ENCODE measurements around the gene NDUFS2.
"Not testable (repeated sequence)": the region's sequence is repeated elsewhere in the genome, so short reads cannot be mapped to it uniquely, and the experiment has no call there.

Gene NDUFS2

GRCh38 chr1:161242313-161242712 lies 40.1 kb downstream of the NDUFS2 start:
- H3K9me3 ChIP-seq (ENCODE audit: control insufficient read depth, low read length) = no peaks in the 10 kb centered on the region

DNA sequence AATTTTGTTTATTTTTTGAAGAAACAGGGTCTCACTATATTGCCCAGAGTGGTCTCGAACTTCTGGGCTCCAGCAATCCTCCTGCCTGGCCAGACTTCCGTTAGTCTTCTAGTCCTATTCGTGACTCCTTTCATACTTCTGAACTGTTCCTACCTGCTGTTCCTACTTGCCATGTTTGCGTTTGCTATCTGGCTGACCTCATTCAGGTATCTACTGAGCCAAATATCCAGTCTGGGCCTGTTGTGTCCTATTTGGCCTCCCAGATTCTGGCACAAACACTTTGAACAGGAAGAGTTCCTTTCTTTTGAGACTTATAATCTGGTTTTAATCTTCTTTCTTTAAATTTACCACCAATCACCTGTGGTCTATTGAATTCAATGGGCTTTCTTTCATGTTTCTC lies 42.7 kb downstream of the NDUFS2 start:
- Histone ChIP-seq H3K4me3 (ENCODE audit: low read length) (no peak overlapping the region), H3K9ac (ENCODE audit: low read length) (no peak overlapping the region), H3K27me3 (replicated peaks; ENCODE audit: control insufficient read depth, insufficient read depth, low read length) (no peaks in the 10 kb centered on the region), H3K9me3 (ENCODE audit: control insufficient read depth, low read length) (no peaks in the 10 kb centered on the region), H3K4me1 (ENCODE audit: control insufficient read depth, insufficient read depth, low read length) (no peaks in the 10 kb centered on the region), H3K36me3 (ENCODE audit: control insufficient read depth, insufficient read depth, low read length, severe bottlenecking) (no peaks in the 10 kb centered on the region)
- DNase-seq (ENCODE audit: low read depth) = no peak

More at GRCh38 chr1:161242313-161242712, 40.1 kb downstream of the NDUFS2 start:
- DNase-seq (ENCODE audit: low read depth) = no peak
- H3K4me1 ChIP-seq (ENCODE audit: control insufficient read depth, insufficient read depth, low read length) = no peaks in the 10 kb centered on the region
- H3K36me3 ChIP-seq (ENCODE audit: control insufficient read depth, insufficient read depth, low read length, severe bottlenecking) = no peaks in the 10 kb centered on the region
- H3K9ac ChIP-seq (ENCODE audit: low read length) = no peak overlapping the region
- no peaks in the 10 kb centered on the region for H3K27me3 ChIP-seq (replicated peaks; ENCODE audit: control insufficient read depth, insufficient read depth, low read length)
- H3K4me3 ChIP-seq (ENCODE audit: low read length) = no peak overlapping the region

- H3K9ac ChIP-seq (ENCODE audit: low read length); H3K36me3 ChIP-seq (ENCODE audit: control insufficient read depth, insufficient read depth, low read length, severe bottlenecking); DNase-seq (ENCODE audit: low read depth); H3K4me3 ChIP-seq (ENCODE audit: low read length); H3K9me3 ChIP-seq (ENCODE audit: control insufficient read depth, low read length); H3K4me1 ChIP-seq (ENCODE audit: control insufficient read depth, insufficient read depth, low read length): not testable (repeated sequence)
- peaks cover 20% of the 10 kb centered on the region for H3K27me3 ChIP-seq (replicated peaks; ENCODE audit: control insufficient read depth, insufficient read depth, low read length)
Measured at GRCh38 chr1:161250100-161250499, 47.9 kb downstream of the NDUFS2 start.

- H3K4me1 ChIP-seq (ENCODE audit: control insufficient read depth, insufficient read depth, low read length) = peaks cover 8% of the 10 kb centered on the region
- peaks cover 20% of the 10 kb centered on the region for H3K27me3 ChIP-seq (replicated peaks; ENCODE audit: control insufficient read depth, insufficient read depth, low read length)
- H3K9ac ChIP-seq (ENCODE audit: low read length) = no peak overlapping the region
- H3K36me3 ChIP-seq (ENCODE audit: control insufficient read depth, insufficient read depth, low read length, severe bottlenecking) = no peaks in the 10 kb centered on the region
- no peak overlapping the region for H3K4me3 ChIP-seq (ENCODE audit: low read length)
- H3K9me3 ChIP-seq (ENCODE audit: control insufficient read depth, low read length) = no peaks in the 10 kb centered on the region
- DNase-seq (ENCODE audit: low read depth) = no peak
Measured at GRCh38 chr1:161250829-161251228, 48.7 kb downstream of the NDUFS2 start.

GRCh38 chr1:161251579-161251978 lies 49.4 kb downstream of the NDUFS2 start:
- no peaks in the 10 kb centered on the region for H3K36me3 ChIP-seq (ENCODE audit: control insufficient read depth, insufficient read depth, low read length, severe bottlenecking)
- H3K4me1 ChIP-seq (ENCODE audit: control insufficient read depth, insufficient read depth, low read length) = peaks cover 8% of the 10 kb centered on the region
- no peak for DNase-seq (ENCODE audit: low read depth)
- no peak overlapping the region for H3K4me3 ChIP-seq (ENCODE audit: low read length)
- H3K27me3 ChIP-seq (replicated peaks; ENCODE audit: control insufficient read depth, insufficient read depth, low read length) = peaks cover 20% of the 10 kb centered on the region
- H3K9ac ChIP-seq (ENCODE audit: low read length) = no peak overlapping the region
- H3K9me3 ChIP-seq (ENCODE audit: control insufficient read depth, low read length) = peaks cover 7% of the 10 kb centered on the region

- not testable (repeated sequence) for H3K4me3 ChIP-seq (ENCODE audit: low read length); H3K36me3 ChIP-seq (ENCODE audit: control insufficient read depth, insufficient read depth, low read length, severe bottlenecking); H3K9ac ChIP-seq (ENCODE audit: low read length); DNase-seq (ENCODE audit: low read depth)
- H3K27me3 ChIP-seq (replicated peaks; ENCODE audit: control insufficient read depth, insufficient read depth, low read length) = peaks cover 48% of the 10 kb centered on the region
- peaks cover 20% of the 10 kb centered on the region for H3K9me3 ChIP-seq (ENCODE audit: control insufficient read depth, low read length)
- peaks cover 17% of the 10 kb centered on the region for H3K4me1 ChIP-seq (ENCODE audit: control insufficient read depth, insufficient read depth, low read length)
Measured at GRCh38 chr1:161255302-161255701, 53.1 kb downstream of the NDUFS2 start.

GRCh38 chr1:161255955-161256520 lies 53.9 kb downstream of the NDUFS2 start:
- not testable (repeated sequence) for H3K36me3 ChIP-seq (ENCODE audit: control insufficient read depth, insufficient read depth, low read length, severe bottlenecking); DNase-seq (ENCODE audit: low read depth); H3K4me3 ChIP-seq (ENCODE audit: low read length); H3K9ac ChIP-seq (ENCODE audit: low read length)
- H3K4me1 ChIP-seq (ENCODE audit: control insufficient read depth, insufficient read depth, low read length) = peaks cover 24% of the 10 kb centered on the region
- peaks cover 20% of the 10 kb centered on the region for H3K9me3 ChIP-seq (ENCODE audit: control insufficient read depth, low read length)
- peaks cover 52% of the 10 kb centered on the region for H3K27me3 ChIP-seq (replicated peaks; ENCODE audit: control insufficient read depth, insufficient read depth, low read length)

DNA sequence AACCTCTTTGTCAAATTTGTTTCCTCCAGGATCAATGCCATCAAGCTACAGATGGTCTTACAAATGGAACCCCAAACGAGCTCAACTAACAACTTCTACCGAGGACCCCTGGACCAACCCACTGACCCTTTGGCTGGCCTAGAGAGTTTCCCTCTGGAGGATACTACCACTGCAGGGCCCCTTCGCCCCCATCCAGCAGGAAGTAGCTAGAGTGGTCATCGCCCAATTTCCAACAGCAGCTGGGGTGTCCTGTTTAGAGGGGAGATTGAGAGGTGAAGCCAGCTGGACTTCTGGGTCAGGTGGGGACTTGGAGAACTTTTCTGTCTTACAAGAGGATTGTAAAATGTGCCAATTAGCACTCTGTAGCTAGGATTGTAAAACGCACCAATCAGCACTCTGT lies 54.9 kb downstream of the NDUFS2 start:
- not testable (repeated sequence) for H3K9ac ChIP-seq (ENCODE audit: low read length); H3K36me3 ChIP-seq (ENCODE audit: control insufficient read depth, insufficient read depth, low read length, severe bottlenecking); H3K4me3 ChIP-seq (ENCODE audit: low read length); DNase-seq (ENCODE audit: low read depth)
- Histone ChIP-seq H3K4me1 (ENCODE audit: control insufficient read depth, insufficient read depth, low read length) (peaks cover 28% of the 10 kb centered on the region), H3K27me3 (replicated peaks; ENCODE audit: control insufficient read depth, insufficient read depth, low read length) (peaks cover 53% of the 10 kb centered on the region), H3K9me3 (ENCODE audit: control insufficient read depth, low read length) (peaks cover 20% of the 10 kb centered on the region)

DNA sequence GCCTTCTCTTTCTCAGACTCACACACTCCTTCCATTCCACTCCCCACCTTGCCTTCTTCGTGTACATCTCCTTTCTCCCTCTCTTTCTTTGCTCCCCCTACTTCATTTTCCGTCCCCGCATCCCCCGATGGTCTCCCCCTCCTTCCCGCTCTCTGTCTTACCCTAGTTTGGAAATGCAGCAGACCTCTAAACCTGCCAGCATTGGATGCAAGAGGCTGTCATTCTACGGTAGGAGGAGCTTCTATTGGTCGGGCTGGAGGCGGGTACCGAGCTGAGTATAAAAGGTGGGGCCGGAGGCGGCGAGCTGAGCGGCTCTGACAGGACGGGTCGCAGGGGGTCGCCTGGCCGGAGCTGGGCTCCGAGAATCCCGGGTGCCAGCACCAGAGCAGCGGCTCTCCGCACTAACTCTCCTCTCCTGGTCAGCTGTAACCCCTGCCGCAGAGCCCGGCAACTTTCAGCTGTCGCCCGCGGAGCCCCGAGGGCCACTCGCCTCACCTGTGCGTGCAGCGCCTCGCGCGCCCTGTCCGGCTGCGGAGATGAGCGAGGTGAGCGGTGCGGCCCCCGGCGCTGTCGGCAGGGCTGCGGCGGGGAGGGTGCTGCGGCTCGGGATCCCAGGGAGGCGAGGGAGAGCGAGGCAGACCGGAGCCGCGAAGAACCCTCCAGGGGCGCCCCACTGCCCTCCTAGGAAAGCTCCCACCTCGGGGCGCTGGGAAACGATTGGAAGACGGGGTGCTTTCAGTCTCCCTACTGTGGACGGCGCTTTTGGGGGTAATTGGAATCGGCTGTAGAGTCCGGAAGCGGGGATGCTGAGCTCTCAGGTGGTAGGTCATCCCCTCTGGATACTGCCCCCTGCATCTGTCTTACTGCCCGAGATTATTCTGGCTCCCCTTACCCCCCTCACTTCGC lies 56.5 kb downstream of the NDUFS2 start, which contains the start of gene PCP4L1:
Gene PCP4L1 (plus strand): TSS at position 307 of the 906 bp plus-strand sequence. CDS start 230 bp downstream, at position 537.
- Histone ChIP-seq H3K36me3 (ENCODE audit: control insufficient read depth, insufficient read depth, low read length, severe bottlenecking) (no peaks in the 10 kb centered on the region), H3K4me1 (ENCODE audit: control insufficient read depth, insufficient read depth, low read length) (peaks cover 28% of the 10 kb centered on the region), H3K4me3 (ENCODE audit: low read length) (peak within 1 kb of the TSS; percentile 59), H3K9ac (ENCODE audit: low read length) (no peak within 1 kb of the TSS), H3K27me3 (replicated peaks; ENCODE audit: control insufficient read depth, insufficient read depth, low read length) (peaks cover 57% of the 10 kb centered on the region), H3K9me3 (ENCODE audit: control insufficient read depth, low read length) (peaks cover 20% of the 10 kb centered on the region)
- peak; percentile 39 for DNase-seq (ENCODE audit: low read depth)

- no peaks in the 10 kb centered on the region for H3K36me3 ChIP-seq (ENCODE audit: control insufficient read depth, insufficient read depth, low read length, severe bottlenecking)
- peaks cover 20% of the 10 kb centered on the region for H3K9me3 ChIP-seq (ENCODE audit: control insufficient read depth, low read length)
- no peak for DNase-seq (ENCODE audit: low read depth)
- H3K4me3 ChIP-seq (ENCODE audit: low read length) = no peak overlapping the region
- peaks cover 28% of the 10 kb centered on the region for H3K4me1 ChIP-seq (ENCODE audit: control insufficient read depth, insufficient read depth, low read length)
- H3K9ac ChIP-seq (ENCODE audit: low read length) = no peak overlapping the region
- H3K27me3 ChIP-seq (replicated peaks; ENCODE audit: control insufficient read depth, insufficient read depth, low read length) = peaks cover 52% of the 10 kb centered on the region
Measured at GRCh38 chr1:161259345-161259702, 57.2 kb downstream of the NDUFS2 start.

GRCh38 chr1:161259765-161260164 lies 57.6 kb downstream of the NDUFS2 start:
- no peak overlapping the region for H3K9ac ChIP-seq (ENCODE audit: low read length)
- peaks cover 48% of the 10 kb centered on the region for H3K27me3 ChIP-seq (replicated peaks; ENCODE audit: control insufficient read depth, insufficient read depth, low read length)
- peaks cover 20% of the 10 kb centered on the region for H3K9me3 ChIP-seq (ENCODE audit: control insufficient read depth, low read length)
- H3K4me3 ChIP-seq (ENCODE audit: low read length) = no peak overlapping the region
- H3K36me3 ChIP-seq (ENCODE audit: control insufficient read depth, insufficient read depth, low read length, severe bottlenecking) = no peaks in the 10 kb centered on the region
- DNase-seq (ENCODE audit: low read depth) = no peak
- H3K4me1 ChIP-seq (ENCODE audit: control insufficient read depth, insufficient read depth, low read length) = peaks cover 28% of the 10 kb centered on the region
